Right forelimb (tissue), 1 donor: ENCODE results near the gene GMNN.

ENCODE experiments used
- DNase-seq: peaks from one replicate; pipeline ENCODE4 v3.0.0-alpha.2; 2018

The GMNN gene

DNA sequence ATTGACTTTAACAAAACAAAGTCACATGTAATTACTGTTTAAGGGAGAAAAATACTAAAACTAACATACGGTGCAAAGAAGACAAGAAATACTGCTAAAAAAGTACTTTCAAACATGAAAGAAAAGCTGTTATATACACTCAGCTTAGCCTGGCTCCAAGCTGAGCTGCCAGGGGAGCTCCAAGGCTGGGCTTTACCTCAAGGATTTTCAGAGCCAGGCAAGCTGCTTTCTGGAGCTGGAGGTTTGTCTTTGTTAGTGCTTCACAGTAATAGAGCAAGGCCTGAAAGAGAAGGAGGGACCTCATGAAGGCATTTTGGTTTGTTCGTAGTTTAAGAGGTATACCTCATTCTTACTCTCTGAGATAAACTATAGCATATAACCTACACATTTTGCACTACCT is 43.6 kb downstream of the GMNN start:
- no peak for DNase-seq

GRCh38 chr6:24821860-24822444 is 47.2 kb downstream of the GMNN start:
- DNase-seq: no peak

DNA sequence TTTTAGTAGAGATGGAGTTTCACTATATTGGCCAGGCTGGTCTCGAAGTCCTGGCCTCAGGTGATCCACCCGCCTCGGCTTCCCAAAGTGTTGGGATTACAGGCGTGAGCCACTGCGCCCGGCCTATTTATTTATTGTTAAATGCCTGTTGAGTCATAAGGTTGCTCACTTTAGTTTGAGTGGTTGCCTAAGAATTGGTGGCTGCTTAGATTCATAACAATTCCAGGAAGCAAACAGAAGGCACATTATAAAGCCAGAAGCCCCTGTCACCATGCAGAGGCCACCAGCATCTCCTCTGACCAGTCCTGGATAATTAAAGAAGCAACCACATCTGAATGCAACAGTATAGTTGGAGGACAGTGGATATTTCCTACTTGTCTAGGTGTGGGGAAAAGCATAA is 48.0 kb downstream of the GMNN start:
- DNase-seq: no peak

- no peak for DNase-seq
These were observed 48.4 kb downstream of the GMNN start for GRCh38 chr6:24823185-24823584.

DNA sequence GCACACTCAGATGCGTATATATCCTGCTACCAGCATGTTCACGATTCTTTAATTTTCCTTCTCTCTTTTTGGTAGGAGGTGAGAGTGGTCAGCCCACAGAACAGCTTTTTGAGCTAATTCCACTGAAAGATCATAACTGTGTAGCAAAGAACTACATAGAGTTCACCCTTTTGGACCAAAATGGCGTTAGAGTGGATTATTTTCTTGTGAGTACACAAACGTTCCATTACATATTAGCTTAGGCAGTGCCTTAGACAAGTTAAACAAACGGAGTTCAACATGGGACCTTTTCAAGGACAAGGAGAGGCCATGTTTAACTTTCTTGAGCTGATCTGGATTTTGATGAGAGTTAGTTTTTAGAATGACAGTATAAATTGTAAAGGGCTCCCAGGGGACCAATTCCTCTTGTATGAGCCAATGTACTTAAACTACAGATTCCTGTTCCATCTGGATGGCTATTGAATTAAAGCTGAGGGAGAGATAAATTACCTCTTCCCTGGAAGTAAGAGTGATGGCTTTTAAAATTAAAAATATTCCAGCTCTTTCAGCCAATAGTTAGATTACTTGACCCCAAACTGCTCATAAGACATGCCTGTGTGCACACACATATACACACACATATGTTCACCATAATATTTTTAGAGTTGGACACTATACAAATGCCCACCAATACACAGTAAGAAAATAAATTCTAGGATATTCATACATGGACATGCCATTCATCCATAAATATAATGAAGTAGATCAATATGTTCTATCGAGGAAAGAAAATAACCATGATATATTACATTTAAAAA is 49.6 kb downstream of the GMNN start:
- no peak for DNase-seq

DNA sequence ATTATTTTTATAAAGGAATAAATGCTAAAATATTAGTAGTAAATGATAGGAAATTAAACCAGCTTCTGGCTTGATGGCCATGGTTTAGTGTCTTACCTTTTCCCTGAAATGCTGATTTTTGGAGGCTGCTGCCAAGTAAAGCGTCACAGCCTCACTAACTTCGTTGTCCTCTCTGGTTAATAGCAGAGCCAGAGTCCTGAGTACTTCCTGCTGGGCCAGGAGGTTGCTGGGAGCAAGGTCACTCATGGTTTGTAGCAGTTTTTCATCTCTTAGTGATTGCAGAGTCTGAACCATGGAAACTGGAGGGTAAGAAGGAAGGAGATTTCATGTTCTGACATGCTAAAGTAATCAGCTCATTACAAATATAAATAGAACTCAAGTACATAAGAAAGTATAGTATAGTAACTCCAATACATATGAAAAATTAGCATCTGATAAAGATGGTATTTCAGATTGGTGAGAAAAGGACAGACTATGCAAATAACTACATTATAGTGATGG is 50.4 kb downstream of the GMNN start:
- DNase-seq: no peak

- DNase-seq: no peak
These were observed 52.4 kb downstream of the GMNN start for GRCh38 chr6:24827162-24827561.

- DNase-seq: no peak
These were observed 53.2 kb downstream of the GMNN start for GRCh38 chr6:24827970-24828369.

DNA sequence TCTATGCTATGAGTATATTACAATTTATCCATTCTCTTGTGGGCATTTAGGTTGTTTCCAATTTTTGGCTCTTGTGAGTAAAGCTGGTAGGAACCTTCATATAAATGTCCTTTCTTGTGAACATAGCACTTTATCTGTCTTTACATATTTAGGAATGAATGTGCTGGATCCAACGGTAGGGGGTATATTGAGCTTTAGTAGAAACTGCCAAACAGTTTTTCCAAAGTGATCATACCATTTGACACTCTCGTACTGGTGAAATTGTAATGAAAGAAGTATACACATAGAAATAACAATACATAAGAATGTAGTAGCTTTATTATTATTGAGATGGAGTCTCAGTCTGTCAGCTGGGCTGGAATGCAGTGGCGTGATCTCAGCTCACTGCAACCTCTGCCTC is 54.9 kb downstream of the GMNN start:
- no peak for DNase-seq

GRCh38 chr6:24831771-24832716 is 57.3 kb downstream of the GMNN start:
- DNase-seq: no peak

DNA sequence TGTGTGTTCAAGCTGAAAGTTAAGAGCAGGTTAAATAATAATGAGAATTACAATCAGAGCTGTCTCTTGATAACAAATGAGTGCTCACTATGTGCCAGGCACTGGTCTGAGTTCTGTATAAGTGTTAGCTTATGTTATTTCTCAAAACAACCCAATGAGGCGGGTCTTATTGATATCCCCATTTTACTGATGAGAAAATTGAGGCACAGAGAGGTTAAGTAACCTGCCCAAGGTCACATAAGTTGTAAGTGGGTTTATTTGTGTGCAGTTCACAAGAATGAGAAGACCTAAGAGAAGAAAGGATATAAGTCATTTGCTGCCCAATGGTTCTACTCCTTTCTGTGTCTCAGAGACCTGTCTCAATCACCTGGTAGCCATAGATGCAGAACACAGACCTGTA is 58.1 kb downstream of the GMNN start:
- DNase-seq: no peak

- DNase-seq: no peak
These were observed 59.1 kb downstream of the GMNN start for GRCh38 chr6:24833711-24834386.
